Panc1 (cell line): Measurements from ENCODE around the gene SAP30BP.

Experiments
- CTCF ChIP-seq: fragments of 450-650 bp; IDR thresholded peaks from 2 replicates; pipeline ENCODE4 v1.5.1; 2017; ENCODE audit warnings: mild to moderate bottlenecking
- POLR2AphosphoS5 ChIP-seq: IDR thresholded peaks from 2 replicates; pipeline ENCODE4 v1.6.1; 2012; ENCODE audit warnings: mild to moderate bottlenecking, low read depth, low read length, moderate library complexity

DNA sequence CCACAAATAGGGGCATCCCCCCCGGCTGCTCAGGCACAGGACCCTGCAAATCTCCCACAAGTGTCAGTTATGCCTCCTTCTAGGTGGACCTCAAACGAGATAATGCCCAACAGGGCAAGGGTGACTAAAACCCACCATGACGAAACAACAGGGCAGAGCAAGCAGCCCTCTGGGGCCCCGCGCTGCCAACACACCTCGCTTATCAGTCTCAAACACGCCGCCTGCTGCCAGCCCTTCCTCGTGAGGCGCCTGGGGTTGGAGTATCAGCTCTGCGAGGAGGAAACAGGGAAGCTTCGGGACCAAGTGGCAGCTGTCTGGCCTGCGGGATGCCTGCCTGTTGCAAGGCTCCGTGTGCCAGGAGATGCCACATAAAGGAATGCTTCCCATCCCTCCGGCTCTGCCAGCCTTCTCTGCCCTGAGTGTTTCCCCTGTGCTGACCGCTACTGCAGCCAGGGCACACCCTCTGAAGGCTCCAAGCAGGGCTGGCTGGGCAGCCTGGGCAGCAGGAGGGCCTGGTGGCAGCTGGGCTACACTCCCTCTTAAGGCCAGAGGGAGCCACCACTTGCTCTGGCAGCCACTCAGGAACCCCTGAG lies 31.4 kb upstream of the SAP30BP start:
- TF ChIP-seq CTCF: no peak
- TF ChIP-seq POLR2AphosphoS5: no peak
